Myocyte (in vitro differentiated cells): ENCODE measurements around the gene NLRP6. TPM values are rescaled to one million over a fixed set of nuclear protein-coding genes. Genes with fewer than 3 reads are reported as not detected.
A peak's percentile ranks its signal among the peaks of the same experiment; 100 is the strongest.

Experiments used
- DNase-seq: peaks from one replicate; pipeline ENCODE4 v3.0.0-alpha.2; 2012; ENCODE audit warnings: low read depth
- total RNA-seq: library from RNA; depleted of rRNA; stranded (reverse); fragments of >200 nt; gene quantifications from 2 replicates; pipeline ENCODE4 v1.2.3, GENCODE V29; 2014

Gene NLRP6
- total RNA-seq, 1 donor from 2014 or later, result not detected

DNA sequence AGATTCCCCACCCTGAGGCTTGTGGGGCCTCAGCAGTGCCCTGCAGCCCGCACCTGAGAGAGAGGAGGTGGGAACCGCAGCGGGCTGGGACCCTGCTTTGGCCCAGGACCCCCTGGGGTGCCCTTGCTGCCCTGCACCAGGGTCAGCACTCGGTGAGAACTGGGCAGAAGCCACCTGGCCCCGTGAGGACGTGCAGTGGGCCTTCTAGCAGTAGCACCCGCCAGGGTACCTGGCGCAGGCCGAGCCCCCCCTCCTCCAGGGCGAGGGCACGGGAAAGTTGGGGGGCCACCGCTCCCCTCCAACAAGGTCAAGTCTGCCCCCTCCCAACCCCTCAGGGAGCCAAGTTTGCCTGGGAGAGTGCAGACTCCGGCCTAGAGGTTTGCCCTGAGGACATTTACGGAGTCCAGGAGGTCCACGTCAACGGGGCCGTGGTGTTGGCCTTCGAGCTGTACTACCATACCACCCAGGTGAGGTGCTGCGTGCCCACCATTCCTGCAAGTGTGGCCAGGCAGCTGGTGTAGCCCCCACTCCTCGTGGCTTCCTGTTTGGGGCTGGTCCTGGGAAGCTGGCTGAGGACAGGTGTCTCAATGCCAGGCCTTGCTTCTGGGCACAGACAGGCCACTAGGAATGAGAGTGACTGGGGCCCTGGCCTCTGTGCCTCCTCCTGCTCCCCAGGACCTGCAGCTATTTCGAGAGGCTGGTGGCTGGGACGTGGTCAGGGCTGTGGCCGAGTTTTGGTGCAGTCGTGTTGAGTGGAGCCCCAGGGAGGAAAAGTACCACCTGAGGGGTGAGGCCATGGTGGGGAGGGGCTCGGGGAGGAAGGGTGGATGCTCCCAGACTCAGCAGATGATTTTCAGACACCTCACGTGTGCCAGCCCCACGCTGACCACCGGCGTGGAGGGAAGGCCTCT lies 14.3 kb downstream of the NLRP6 start:
- no peak for DNase-seq

DNA sequence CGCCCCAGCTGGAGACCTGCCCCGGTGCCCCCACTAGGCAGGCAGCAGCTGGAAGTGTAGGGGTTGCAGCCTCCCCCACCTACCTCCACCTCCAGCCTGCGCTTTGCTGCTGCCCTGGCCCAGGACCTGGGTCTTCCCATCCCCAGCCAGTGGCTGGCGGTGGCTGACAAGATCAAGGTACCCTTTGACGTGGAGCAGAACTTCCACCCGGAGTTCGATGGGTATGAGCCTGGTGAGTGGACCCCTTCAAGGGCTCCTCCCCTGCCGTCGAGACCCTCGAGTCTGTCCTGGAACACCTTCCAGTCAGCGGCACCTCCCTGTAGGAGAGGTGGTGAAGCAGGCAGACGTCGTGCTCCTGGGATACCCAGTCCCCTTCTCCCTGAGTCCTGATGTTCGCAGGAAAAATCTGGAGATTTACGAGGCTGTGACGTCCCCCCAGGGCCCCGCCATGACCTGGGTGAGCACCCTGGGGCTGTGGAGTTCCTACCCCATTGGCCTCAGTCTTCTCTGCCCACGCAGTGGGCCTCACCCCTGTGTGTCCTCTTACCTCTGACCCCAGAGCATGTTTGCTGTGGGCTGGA lies 15.2 kb downstream of the NLRP6 start:
- DNase-seq, result no peak

DNA sequence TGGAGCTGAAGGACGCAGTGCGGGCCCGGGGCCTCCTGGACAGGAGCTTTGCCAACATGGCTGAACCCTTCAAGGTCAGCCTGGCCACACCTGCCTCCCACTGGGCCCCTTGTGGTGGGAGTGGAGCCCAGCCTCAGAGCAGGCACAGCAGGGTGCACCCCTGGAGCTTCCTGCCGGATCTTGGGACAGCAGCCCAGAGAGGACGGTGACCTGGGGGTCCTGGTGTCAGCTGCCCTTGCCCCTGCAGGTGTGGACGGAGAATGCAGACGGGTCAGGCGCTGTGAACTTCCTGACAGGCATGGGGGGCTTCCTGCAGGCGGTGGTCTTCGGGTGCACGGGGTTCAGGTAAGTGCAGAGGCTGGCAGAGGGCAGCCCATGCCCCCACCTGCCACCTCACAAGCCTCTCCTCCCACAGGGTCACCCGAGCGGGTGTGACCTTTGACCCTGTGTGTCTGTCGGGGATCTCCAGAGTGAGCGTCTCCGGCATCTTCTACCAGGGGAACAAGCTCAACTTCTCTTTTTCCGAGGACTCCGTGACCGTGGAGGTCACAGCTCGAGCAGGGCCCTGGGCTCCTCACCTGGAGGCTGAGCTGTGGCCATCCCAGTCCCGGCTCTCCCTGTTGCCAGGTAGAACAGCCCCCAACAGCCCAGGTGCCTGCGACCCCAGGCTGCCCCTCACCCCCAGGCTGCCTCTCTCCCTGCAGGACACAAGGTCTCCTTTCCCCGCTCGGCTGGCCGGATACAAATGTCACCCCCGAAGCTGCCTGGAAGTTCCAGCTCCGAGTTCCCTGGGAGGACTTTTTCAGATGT lies 15.8 kb downstream of the NLRP6 start:
- DNase-seq, result no peak

DNA sequence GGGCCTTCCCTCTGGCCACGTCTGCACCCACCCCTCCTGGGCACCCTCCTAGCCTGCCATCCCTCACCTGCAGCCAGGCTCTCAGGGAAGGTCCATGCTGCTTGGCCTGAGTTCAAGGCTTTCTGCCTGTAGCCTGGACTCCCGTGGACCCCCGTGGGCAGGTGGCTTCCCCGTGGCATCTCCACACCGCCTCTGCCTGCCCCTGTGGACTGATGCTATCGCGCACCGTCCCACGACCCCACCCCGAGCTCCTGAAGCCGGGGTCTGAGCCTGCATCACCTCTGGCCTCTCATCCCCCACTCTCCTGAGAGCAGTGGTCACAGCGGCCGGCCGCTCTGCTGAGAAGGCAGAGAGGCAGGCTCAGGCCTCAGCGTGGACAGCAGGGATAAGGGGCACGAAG lies 16.6 kb downstream of the NLRP6 start:
- DNase-seq, result no peak

DNA sequence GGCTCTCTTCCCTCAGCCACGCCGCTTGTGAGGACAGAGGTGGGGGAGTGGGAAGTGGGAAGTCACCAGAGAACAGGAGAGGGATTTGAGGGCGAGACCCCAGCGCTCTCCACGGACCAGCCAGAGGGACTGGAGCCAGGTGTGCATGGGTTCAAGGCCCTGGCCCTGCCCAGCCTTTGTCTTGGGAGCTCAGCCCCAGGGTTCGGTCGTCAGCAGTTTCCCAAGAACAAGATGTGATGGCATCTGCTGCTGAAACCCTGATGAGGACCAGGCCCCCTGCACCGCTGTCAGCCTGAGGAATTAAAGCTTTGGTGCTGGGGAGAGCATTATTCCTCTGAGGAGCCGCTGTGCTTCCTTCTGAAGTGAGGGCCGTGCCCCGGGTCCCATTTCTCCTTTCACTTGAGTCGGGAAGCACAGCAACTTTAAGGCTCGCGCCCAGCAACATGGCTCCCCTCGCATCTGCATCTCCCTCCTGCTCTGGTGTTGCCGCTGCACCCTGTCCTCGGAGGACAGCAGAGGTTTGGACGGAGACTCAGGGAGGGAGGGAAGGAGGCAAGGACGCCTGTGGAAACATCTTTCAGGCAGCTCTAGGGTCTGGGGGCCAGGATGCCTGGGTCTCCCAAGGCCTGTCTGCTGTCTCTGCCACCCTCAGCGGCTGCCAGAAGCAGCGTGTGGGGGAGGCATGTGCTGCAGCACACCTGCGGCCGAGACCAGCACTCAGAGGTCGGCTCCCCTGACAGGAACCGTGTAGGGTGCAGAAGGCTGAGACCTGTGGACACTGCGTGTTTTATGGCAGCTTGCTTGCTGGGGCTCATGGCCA lies 17.4 kb downstream of the NLRP6 start:
- DNase-seq, result no peak

DNA sequence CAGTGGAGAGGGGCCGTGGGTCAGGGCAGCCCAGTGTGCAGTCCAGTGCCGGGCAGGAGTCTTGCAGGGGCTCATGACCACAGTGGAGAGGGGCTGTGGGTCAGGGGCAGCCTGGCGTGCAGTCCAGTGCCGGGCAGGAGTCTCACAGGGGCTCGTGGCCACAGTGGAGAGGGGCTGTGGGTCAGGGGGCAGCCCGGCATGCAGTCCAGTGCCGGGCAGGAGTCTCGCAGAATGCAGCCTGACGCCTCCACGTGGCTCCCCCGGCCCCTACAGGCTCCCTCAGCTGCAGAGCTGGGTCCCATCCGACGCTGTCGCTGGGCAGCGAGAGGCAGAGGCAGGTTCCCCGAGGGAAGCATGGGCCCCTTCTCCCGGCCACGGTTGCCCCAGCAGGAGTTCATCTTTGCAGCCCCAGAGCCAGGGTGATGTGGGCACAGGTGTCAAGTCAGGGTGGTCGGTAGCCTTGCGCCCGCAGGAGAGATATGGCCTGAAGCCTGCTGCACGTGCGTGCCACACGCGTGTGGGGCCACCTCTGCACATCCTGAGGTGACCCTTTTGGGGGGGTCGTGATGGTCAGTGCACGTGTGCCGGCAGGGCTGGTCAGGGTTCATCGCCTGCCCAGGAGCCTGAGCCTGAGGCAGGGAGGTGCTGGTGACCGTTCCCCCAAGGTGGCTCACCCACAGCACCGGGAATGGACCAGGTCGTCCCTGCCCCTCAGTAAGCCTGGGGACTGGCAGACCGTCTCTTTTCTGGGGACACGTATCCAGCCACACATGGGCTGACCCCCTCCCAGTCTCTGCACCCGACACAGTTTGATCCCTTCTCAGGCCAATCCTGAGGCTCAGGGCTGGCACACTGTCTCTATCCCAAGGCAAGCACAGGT lies 18.2 kb downstream of the NLRP6 start:
- DNase-seq, result no peak

DNA sequence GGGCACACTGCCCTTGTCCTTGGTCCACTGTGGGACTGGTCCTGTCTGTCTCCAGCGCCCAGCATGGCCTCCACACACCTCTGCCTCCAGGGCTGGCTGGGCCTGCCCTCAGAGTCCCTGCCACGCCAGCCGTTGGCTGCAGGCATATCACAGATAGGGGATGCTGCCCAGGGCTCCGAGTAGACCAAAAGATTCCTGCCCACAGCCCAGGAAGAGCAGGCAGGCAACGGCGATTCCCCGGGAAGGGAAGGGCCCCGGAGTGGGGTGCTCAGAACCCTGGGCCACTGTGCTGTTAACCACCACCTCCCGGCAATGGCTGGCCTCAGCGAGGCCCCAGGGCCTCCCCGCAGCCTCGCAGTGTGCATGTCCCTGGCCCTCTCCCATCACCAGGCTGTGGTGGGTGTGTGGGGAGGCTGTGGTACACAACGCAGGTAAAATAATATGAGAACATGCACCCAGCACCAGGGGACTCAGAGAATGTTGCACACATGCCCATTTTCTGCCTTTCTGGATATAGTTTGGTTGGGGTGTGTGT lies 18.9 kb downstream of the NLRP6 start:
- no peak for DNase-seq

DNA sequence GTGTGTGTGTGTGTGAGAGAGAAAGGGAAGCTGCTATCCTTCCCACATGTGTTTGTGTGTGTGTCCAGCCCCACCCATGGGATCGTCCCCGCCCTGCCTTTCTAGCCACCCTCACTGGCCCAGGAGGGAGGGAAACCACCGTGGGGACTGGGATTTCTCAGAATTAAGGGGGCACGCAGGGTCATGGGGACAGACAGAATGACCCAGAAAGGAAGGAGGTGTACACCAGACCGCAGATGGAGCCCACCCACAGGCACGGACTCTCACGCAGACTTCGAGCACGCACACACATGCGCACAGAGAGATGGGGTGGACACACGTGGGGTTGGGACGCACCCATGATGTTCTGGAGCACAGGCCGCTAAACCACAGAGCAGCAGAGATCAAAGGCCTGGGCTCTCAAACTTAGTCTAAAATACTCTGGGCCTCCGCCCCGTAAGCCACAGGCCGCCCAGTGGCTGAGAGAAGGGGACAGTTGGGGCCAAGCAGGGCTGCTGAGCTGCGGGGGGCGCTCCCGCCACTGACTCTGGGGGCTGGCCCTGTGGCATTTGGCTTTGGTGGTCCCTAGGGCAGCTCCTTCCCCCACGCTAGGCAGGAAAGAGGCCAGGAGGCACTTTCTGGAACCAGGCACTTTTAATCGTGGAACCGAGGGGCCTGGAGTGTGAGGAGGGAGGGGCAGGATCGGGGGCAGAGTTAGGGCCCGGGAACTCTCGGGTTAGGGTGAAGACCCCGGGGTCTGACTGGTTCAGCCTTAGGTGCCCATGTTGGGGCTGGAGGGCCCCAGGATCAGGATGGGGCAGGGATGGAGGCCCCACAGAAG lies 19.6 kb downstream of the NLRP6 start:
- DNase-seq, result peak; percentile 36

DNA sequence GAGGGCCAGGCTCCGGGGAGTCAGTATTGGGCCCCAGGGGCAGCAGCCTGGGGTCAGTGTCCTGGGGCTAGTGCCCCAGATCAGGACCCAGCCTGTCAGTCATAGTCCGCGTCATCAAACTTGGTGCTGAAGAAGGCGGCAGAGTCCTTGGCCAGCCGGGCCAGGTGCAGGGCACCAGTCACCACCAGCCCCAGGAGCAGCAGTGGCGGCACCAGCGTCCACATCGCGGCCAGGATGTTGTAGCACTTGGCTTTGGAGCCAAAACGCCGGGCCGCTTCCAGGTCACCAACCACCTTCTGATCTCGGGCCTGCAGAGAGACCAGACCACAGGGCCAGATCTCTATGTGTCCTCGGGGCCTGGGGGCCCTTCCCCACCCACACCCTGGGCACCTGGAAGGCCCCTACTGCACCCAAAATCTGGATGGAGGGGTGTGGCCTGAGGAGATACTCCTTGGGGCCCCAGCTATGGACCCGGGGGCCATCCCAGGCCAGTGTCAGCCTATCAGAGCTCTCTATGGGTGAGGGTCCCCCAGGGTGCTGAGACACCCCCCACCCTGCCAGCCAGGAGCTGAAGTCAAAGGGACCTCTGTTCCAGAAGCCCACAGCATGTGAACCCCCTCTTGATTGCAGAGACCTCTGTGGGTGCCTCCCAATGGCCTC lies 20.3 kb downstream of the NLRP6 start:
- DNase-seq, result no peak

DNA sequence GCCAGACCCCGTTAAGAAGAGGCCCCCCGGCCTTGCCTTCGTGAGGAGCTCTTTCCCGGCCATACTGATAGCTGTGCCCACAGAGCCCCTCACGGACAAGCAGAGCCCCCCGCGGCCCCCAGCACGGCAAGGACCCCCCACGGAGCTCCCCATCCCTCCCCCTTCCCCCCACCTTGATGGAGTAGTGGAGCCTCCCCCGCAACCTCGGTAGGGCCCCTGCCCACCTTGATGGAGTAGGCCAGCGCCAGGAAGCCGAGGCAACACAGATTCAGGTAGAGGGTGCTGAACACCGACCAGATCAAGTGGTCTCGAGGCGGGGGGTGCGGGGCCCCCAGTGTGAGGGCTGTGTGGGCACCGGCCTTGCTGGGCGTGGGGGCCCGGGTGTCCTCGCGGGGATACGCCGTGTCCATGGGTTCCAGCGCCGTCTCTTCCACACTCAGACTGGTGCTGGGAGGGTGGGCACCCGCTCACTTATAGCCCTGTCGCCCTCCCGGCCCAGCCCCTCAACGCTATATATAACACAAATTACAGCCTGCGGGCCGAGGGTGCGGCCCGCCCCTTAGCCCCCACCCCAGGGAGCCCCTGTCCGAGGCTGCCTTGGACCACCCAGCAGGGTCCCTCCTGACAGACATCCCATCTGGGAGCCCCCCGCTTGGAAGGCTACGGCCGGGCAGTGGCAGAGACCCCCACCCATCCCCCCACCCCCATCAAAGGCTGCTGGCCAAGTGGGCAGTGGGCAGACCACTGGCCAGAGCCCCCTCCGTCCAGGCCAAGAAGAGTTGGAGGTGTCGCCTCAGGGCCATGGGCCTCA lies 21.1 kb downstream of the NLRP6 start, which contains the start of gene IFITM5:
TSS of gene IFITM5 (minus strand) at position 446 of the 811 bp plus-strand sequence. CDS start at position 410, 36 bp downstream.
- no peak for DNase-seq

DNA sequence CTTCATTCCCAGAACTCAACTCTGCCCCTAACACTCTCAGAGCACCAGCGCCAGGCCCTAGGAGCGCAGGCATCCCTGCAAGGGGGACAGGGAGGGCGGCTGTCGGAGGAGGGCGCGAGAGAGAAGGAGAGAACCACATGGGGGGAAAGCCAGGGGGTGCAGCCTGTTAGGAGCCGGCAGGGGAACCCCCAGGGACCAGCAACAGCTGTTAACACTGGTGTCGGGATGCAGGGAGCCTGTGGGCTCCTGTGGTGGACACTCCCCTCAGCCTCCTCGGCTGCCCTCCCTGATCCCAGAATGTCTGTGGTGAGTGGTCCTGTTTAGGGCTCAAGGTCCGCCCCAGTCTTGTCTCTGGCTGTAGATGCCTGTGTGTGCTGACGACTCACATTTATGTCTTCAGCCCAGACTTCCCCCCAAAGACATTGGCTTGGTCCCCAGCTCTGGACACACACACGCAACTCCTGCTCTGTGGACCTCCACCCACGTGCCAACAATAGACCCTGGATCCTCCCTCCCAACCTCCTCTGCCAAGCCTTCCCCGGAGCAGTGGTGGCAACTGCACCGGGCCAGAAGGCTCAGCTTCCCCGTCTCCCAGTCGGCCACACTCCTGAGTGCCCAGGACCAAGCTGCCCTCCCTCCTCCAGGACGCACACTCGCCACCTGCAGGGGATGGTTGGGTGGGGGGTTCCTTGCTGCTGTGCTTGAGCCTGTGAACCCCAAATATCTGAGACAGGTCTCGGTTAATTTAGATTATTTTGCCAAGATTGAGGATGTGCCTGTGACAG lies 21.9 kb downstream of the NLRP6 start:
- DNase-seq, result peak; percentile 89

DNA sequence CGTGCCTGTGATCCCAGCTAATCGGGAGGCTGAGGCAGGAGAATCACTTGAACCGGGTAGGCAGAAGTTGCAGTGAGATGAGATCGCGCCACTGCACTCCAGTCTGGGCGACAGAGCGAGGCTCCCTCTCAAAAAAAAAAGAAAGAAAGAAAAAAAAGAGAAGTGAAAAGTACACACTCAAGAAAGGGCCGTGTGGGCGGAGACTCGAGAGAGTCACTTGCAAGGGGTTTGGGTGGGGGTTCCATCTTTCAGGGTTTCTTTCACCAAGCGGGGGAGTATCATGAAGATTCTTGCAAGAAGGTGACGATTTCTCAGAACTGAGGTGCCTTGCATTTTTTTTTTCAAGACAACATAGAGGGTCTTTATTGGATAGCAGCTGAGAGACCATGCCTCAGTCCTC lies 25.2 kb downstream of the NLRP6 start:
- DNase-seq, result no peak

DNA sequence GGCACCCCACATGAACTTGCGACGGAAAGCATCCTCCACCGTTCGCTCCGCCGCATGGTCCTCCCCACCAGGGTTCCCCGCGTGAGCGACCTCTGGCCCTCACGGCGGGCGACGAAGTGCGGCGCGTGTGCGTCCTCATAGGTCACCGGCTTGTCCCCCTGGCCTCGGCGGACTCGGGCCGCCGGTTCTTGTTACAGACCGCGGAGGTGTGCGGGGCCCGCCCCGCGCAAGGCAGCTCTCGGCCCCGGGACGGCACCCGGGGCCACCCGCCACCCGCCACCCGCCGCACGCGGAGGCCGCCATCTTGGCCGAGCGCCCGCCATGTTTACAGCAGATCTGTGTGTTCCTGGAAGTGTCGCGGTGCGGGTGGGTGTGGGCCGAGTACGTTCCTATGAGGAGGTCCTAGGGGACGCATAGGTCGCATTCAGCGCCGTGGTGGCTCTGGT lies 25.9 kb downstream of the NLRP6 start:
- no peak for DNase-seq

DNA sequence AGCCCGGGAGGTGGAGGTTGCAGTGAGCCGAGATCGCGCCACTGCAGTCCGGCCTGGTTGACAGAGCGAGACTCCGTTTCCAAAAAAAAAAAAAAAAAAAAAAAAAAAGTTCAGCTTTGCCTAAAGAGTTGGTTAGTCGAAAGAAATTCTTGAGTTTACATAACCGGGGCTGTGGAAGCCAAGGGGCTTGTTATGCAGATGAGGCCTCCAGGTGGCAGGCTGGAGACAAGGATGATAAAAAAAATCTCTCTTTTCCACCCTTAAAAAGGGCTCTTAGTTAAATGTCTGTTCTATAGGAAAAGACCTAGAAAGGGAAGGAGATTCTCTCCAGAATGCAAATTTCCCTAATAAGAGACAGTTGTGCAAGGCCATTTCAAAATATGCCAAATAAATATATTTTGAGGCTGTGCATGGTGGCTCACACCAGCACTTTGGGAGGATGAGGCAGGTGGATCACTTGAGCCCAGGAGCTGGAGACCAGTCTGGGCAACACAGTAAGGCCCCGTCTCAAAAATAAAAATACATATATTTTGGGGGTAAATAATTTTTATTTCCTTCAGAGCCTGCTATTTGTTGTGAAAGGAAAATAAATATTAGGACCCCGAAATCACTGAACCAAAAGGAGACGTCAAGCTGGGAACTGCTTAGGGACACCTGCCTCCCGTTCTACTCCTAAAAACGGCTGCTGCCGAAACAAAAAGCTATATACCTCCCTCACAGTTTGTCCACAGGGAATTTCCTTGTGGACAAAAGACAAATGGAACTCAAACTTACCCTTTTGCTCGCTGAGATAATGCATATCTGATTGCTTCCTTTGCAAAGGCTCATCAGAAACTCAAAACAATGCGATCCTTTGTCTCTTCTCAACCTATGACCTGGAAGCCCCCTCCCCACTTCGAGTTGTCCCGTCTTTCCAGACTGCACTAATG lies 27.0 kb downstream of the NLRP6 start:
- peak; percentile 65 for DNase-seq

DNA sequence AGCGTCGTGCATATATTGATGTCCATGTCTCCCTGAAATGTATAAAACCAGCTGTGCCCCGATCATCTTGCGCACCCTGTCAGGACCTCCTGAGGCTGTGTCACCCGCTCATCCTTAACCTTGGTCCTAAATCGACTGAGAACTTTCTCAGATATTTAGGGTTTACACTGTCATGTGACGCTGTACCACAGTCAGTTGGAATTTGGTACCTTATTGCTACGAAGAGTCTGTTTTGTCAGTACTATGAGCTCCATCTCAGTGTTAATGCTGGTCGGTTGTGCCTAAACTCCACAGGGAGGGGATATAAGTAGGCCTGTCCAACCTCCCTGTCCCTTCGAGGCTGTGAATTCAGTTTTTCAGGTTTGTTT lies 27.6 kb downstream of the NLRP6 start:
- DNase-seq, result no peak
